ENCODE results near the gene TSPAN9. TPM values are rescaled to one million over a fixed set of nuclear protein-coding genes. Genes with fewer than 3 reads are reported as not detected.
A peak's percentile ranks its signal among the peaks of the same experiment; 100 is the strongest.

The TSPAN9 gene
- total RNA-seq, 1 donor from 2014 or later, result 7.8 TPM

- Histone ChIP-seq H3K4me2 (no peak overlapping the region), H2AFZ (replicated peaks) (no peak overlapping the region), H3K79me2 (ENCODE audit: low read depth) (no peaks in the 10 kb centered on the region), H3K4me3 (no peak overlapping the region), H3K9me3 (ENCODE audit: low read depth) (no peaks in the 10 kb centered on the region), H3K36me3 (no peaks in the 10 kb centered on the region), H3K9ac (no peak overlapping the region), H3K4me1 (peaks cover 8% of the 10 kb centered on the region), H4K20me1 (ENCODE audit: low read depth) (no peaks in the 10 kb centered on the region), H3K27ac (no peak overlapping the region), H3K27me3 (no peaks in the 10 kb centered on the region), H3F3A (ENCODE audit: low read depth) (no peaks in the 10 kb centered on the region)
- Mint-ChIP-seq H3K27me3 (ENCODE audit: insufficient read depth, low read depth) (peaks cover 7% of the 10 kb centered on the region), H3K36me3 (no peaks in the 10 kb centered on the region), H3K27ac (no peak overlapping the region), H3K4me1 (peaks cover 33% of the 10 kb centered on the region), H3K9me3 (no peaks in the 10 kb centered on the region), H3K4me3 (no peak overlapping the region)
- no peak for TF ChIP-seq EZH2 (IDR thresholded peaks at IDR 0.05)
- no peak for TF ChIP-seq EZH2phosphoT487 (IDR thresholded peaks at IDR 0.05)
- TF ChIP-seq CTCF (IDR thresholded peaks at IDR 0.05), result no peak
- no peak for DNase-seq (ENCODE audit: low spot score)
These were observed 195.8 kb downstream of the TSPAN9 start for GRCh38 chr12:3272958-3273357.

GRCh38 chr12:3273409-3273853 lies 196.3 kb downstream of the TSPAN9 start:
- H3K4me3 Mint-ChIP-seq, result no peak overlapping the region
- Histone ChIP-seq H4K20me1 (ENCODE audit: low read depth) (no peaks in the 10 kb centered on the region), H3K4me3 (no peak overlapping the region), H3K36me3 (no peaks in the 10 kb centered on the region), H3K27ac (no peak overlapping the region), H3K4me1 (peaks cover 8% of the 10 kb centered on the region), H3K79me2 (ENCODE audit: low read depth) (no peaks in the 10 kb centered on the region), H3K27me3 (no peaks in the 10 kb centered on the region), H3K4me2 (no peak overlapping the region), H3K9ac (no peak overlapping the region), H2AFZ (replicated peaks) (no peak overlapping the region), H3F3A (ENCODE audit: low read depth) (no peaks in the 10 kb centered on the region), H3K9me3 (ENCODE audit: low read depth) (no peaks in the 10 kb centered on the region)
- no peak overlapping the region for H3K27ac Mint-ChIP-seq
- peaks cover 33% of the 10 kb centered on the region for H3K4me1 Mint-ChIP-seq
- no peak for TF ChIP-seq EZH2 (IDR thresholded peaks at IDR 0.05)
- no peak for TF ChIP-seq EZH2phosphoT487 (IDR thresholded peaks at IDR 0.05)
- TF ChIP-seq CTCF (IDR thresholded peaks at IDR 0.05), result no peak
- DNase-seq (ENCODE audit: low spot score), result no peak
- H3K36me3 Mint-ChIP-seq, result no peaks in the 10 kb centered on the region
- H3K27me3 Mint-ChIP-seq (ENCODE audit: insufficient read depth, low read depth), result peaks cover 7% of the 10 kb centered on the region
- H3K9me3 Mint-ChIP-seq, result no peaks in the 10 kb centered on the region

GRCh38 chr12:3274664-3275063 lies 197.5 kb downstream of the TSPAN9 start:
- Histone ChIP-seq H3K27ac (no peak overlapping the region), H3F3A (ENCODE audit: low read depth) (no peaks in the 10 kb centered on the region), H3K4me3 (no peak overlapping the region), H4K20me1 (ENCODE audit: low read depth) (no peaks in the 10 kb centered on the region), H3K9me3 (ENCODE audit: low read depth) (no peaks in the 10 kb centered on the region), H3K36me3 (no peaks in the 10 kb centered on the region), H3K79me2 (ENCODE audit: low read depth) (no peaks in the 10 kb centered on the region), H3K4me1 (peaks cover 8% of the 10 kb centered on the region), H3K9ac (no peak overlapping the region), H3K4me2 (no peak overlapping the region), H2AFZ (replicated peaks) (no peak overlapping the region), H3K27me3 (no peaks in the 10 kb centered on the region)
- Mint-ChIP-seq H3K9me3 (no peaks in the 10 kb centered on the region), H3K4me3 (peak overlapping the region; percentile 55), H3K4me1 (peaks cover 33% of the 10 kb centered on the region), H3K27me3 (ENCODE audit: insufficient read depth, low read depth) (peaks cover 7% of the 10 kb centered on the region), H3K36me3 (peaks cover 4% of the 10 kb centered on the region), H3K27ac (no peak overlapping the region)
- DNase-seq (ENCODE audit: low spot score), result no peak
- TF ChIP-seq EZH2 (IDR thresholded peaks at IDR 0.05), result no peak
- no peak for TF ChIP-seq EZH2phosphoT487 (IDR thresholded peaks at IDR 0.05)
- no peak for TF ChIP-seq CTCF (IDR thresholded peaks at IDR 0.05)
